MM.1S (cell line): ENCODE results near the gene ZNF672.

Experiments
- DNase-seq: peaks from one replicate; pipeline ENCODE4 v3.0.0-alpha.2; 2015
- H2AFZ ChIP-seq: fragments of 300-600 bp; sonication (generic); 2 replicates; pipeline ENCODE4 v1.6.0; 2016; ENCODE audit warnings: antibody characterized with exemption, low read length
- H3F3A ChIP-seq: fragments of 300-600 bp; sonication (generic); 2 replicates; pipeline ENCODE4 v1.6.1; 2016; ENCODE audit warnings: mild to moderate bottlenecking, antibody characterized with exemption, low read length, moderate library complexity, mixed read lengths; ENCODE audit not compliant: insufficient read depth
- H3K27ac ChIP-seq: fragments of 300-600 bp; sonication (generic); 2 replicates; pipeline ENCODE4 v1.5.1; 2016; ENCODE audit warnings: mild to moderate bottlenecking, low read length
- H3K27me3 ChIP-seq: fragments of 300-600 bp; sonication (generic); replicated peaks from 2 replicates; pipeline ENCODE4 v1.6.0; 2016; ENCODE audit warnings: low read length; ENCODE audit not compliant: insufficient read depth
- H3K36me3 ChIP-seq: fragments of 300-600 bp; sonication (generic); replicated peaks from 2 replicates; pipeline ENCODE4 v1.6.1; 2016; ENCODE audit warnings: mild to moderate bottlenecking, low read length, mixed read lengths; ENCODE audit not compliant: insufficient read depth
- H3K4me1 ChIP-seq: fragments of 300-600 bp; sonication (generic); 2 replicates; pipeline ENCODE4 v1.6.1; 2016; ENCODE audit warnings: low read length, mixed read lengths
- H3K4me2 ChIP-seq: fragments of 300-600 bp; sonication (generic); 2 replicates; pipeline ENCODE4 v1.6.0; 2016; ENCODE audit warnings: low read depth, low read length
- H3K4me3 ChIP-seq: fragments of 300-600 bp; sonication (generic); 2 replicates; pipeline ENCODE4 v1.5.1; 2016; ENCODE audit warnings: low read length, mixed read lengths
- H3K79me2 ChIP-seq: fragments of 300-600 bp; sonication (generic); 2 replicates; pipeline ENCODE4 v1.6.1; 2016; ENCODE audit warnings: mixed run types, low read length, mixed read lengths
- H3K9ac ChIP-seq: fragments of 300-600 bp; sonication (generic); 2 replicates; pipeline ENCODE4 v1.6.1; 2016; ENCODE audit warnings: low read length, mixed read lengths
- H3K9me2 ChIP-seq: fragments of 300-600 bp; sonication (generic); replicated peaks from 2 replicates; pipeline ENCODE4 v1.6.1; 2016; ENCODE audit warnings: mild to moderate bottlenecking, low read length, mixed read lengths; ENCODE audit not compliant: insufficient read depth
- H3K9me3 ChIP-seq: fragments of 300-600 bp; sonication (generic); replicated peaks from 2 replicates; pipeline ENCODE4 v1.6.1; 2016; ENCODE audit warnings: mild to moderate bottlenecking, low read length, mixed read lengths; ENCODE audit not compliant: insufficient read depth
- H4K20me1 ChIP-seq: fragments of 300-600 bp; sonication (generic); 2 replicates; pipeline ENCODE4 v1.6.1; 2016; ENCODE audit warnings: mild to moderate bottlenecking, low read length, moderate library complexity, mixed read lengths; ENCODE audit not compliant: insufficient read depth
- CTCF ChIP-seq: fragments of 300-600 bp; sonication (generic); IDR thresholded peaks from 2 replicates; pipeline ENCODE4 v1.5.1; 2016; ENCODE audit warnings: antibody characterized with exemption, low read length, mixed read lengths
- EZH2 ChIP-seq: fragments of 300-600 bp; sonication (generic); optimal IDR thresholded peaks from 2 replicates; pipeline ENCODE3; 2017; ENCODE audit warnings: low read depth, mild to moderate bottlenecking, antibody characterized with exemption, low read length, mixed read lengths
- EZH2phosphoT487 ChIP-seq: fragments of 300-600 bp; sonication (generic); IDR thresholded peaks from 2 replicates; pipeline ENCODE4 v1.6.1; 2018; ENCODE audit warnings: antibody characterized with exemption, low read length

Gene ZNF672

GRCh38 chr1:248840946-248841345 is 2.9 kb downstream of the ZNF672 start:
- Histone ChIP-seq H2AFZ (no peak overlapping the region), H3F3A (peaks cover 8% of the 10 kb centered on the region), H3K4me2 (no peak overlapping the region), H3K36me3 (peaks cover 6% of the 10 kb centered on the region), H4K20me1 (no peaks in the 10 kb centered on the region), H3K4me3 (no peak overlapping the region), H3K9me3 (no peaks in the 10 kb centered on the region), H3K27ac (no peak overlapping the region), H3K9ac (no peak overlapping the region), H3K9me2 (no peaks in the 10 kb centered on the region), H3K79me2 (peaks cover 54% of the 10 kb centered on the region), H3K27me3 (no peaks in the 10 kb centered on the region), H3K4me1 (no peaks in the 10 kb centered on the region)
- TF ChIP-seq EZH2phosphoT487, result no peak
- TF ChIP-seq CTCF, result no peak
- TF ChIP-seq EZH2, result no peak
- DNase-seq, result no peak

- no peak overlapping the region for H3K4me3 ChIP-seq
- H3K9me3 ChIP-seq, result no peaks in the 10 kb centered on the region
- H3K79me2 ChIP-seq, result peaks cover 54% of the 10 kb centered on the region
- peaks cover 8% of the 10 kb centered on the region for H3F3A ChIP-seq
- no peak overlapping the region for H3K4me2 ChIP-seq
- H3K9me2 ChIP-seq, result no peaks in the 10 kb centered on the region
- H3K4me1 ChIP-seq, result no peaks in the 10 kb centered on the region
- no peak overlapping the region for H3K27ac ChIP-seq
- DNase-seq, result peak; percentile 28
- H3K9ac ChIP-seq, result no peak overlapping the region
- H4K20me1 ChIP-seq, result no peaks in the 10 kb centered on the region
- H3K36me3 ChIP-seq, result peaks cover 7% of the 10 kb centered on the region
- H2AFZ ChIP-seq, result no peak overlapping the region
- H3K27me3 ChIP-seq, result no peaks in the 10 kb centered on the region
- peak; percentile 39; the same call in 1 of the 2 replicates for TF ChIP-seq CTCF
- no peak for TF ChIP-seq EZH2
Observed at GRCh38 chr1:248841702-248842395, 3.8 kb downstream of the ZNF672 start.

GRCh38 chr1:248842781-248843331 is 4.8 kb downstream of the ZNF672 start:
- Histone ChIP-seq H4K20me1 (no peaks in the 10 kb centered on the region), H3K27ac (no peak overlapping the region), H3K36me3 (peaks cover 7% of the 10 kb centered on the region), H3F3A (peaks cover 8% of the 10 kb centered on the region), H2AFZ (no peak overlapping the region), H3K9me3 (no peaks in the 10 kb centered on the region), H3K79me2 (peaks cover 54% of the 10 kb centered on the region), H3K4me3 (no peak overlapping the region), H3K9me2 (no peaks in the 10 kb centered on the region), H3K9ac (no peak overlapping the region), H3K27me3 (no peaks in the 10 kb centered on the region), H3K4me2 (no peak overlapping the region), H3K4me1 (no peaks in the 10 kb centered on the region)
- DNase-seq, result no peak
- no peak for TF ChIP-seq CTCF
- TF ChIP-seq EZH2, result no peak
- no peak for TF ChIP-seq EZH2phosphoT487
